Endothelial cell of umbilical vein (primary cell): ENCODE measurements around the gene ZMIZ1. TPM values are rescaled to one million over a fixed set of nuclear protein-coding genes. Genes with fewer than 3 reads are reported as not detected.

ENCODE experiments used
- BruUV-seq: library from RNA; stranded (reverse); fragments of 400-500 nt; replicated peaks from 2 replicates; lab custom pipeline; 2021; lab: Mats Ljungman, UMichigan
- CTCF ChIA-PET: fragments of 300-600, 350-600 bp; sonication (Branson Sonifier 250); formaldehyde crosslinking; loops from one replicate; lab custom pipeline; 2021; ENCODE audit warnings: antibody characterized with exemption, inconsistent platforms; lab: Charles Lee
- POLR2A ChIA-PET: fragments of 300-600, 350-600 bp; sonication (Branson Sonifier 250); formaldehyde crosslinking; loops from one replicate; lab custom pipeline; 2021; ENCODE audit warnings: antibody characterized with exemption, inconsistent platforms; lab: Charles Lee
- DNase-seq: peaks from one replicate; pipeline ENCODE4 v3.0.0-alpha.2; 2011; ENCODE audit warnings: low read depth, low spot score
- FAIRE-seq: peaks from 2 replicates; lab custom pipeline; 2011; peaks lifted over from hg19 to GRCh38; lab: Jason Lieb, UNC
- H2AFZ ChIP-seq: 2 replicates; pipeline ENCODE4 v1.6.0; 2012; ENCODE audit warnings: low read depth, low read length, control low read depth, inconsistent platforms
- H3K27ac ChIP-seq: 2 replicates; pipeline ENCODE4 v1.5.1; 2011; ENCODE audit warnings: low read depth, mild to moderate bottlenecking, control low read depth, low read length, moderate library complexity; ENCODE audit not compliant: insufficient read depth
- H3K27me3 ChIP-seq, 2 experiments: 2 replicates each; pipeline versions ENCODE4 v1.6.0 to v1.6.1; 2011; ENCODE audit warnings: low read length in 2 of 2, mixed read lengths in 1 of 2; ENCODE audit not compliant: control insufficient read depth in 2 of 2, insufficient read depth in 2 of 2
- H3K36me3 ChIP-seq, 2 experiments: 2 replicates in 1 of 2; 3 replicates in 1 of 2; pipeline ENCODE4 v1.5.1; 2011; ENCODE audit warnings: low read length in 2 of 2, mild to moderate bottlenecking in 1 of 2, moderate library complexity in 1 of 2; ENCODE audit not compliant: control insufficient read depth in 2 of 2, insufficient read depth in 2 of 2; ENCODE audit errors: extremely low read depth in 1 of 2
- H3K4me1 ChIP-seq: 3 replicates; pipeline ENCODE4 v1.5.1; 2011; ENCODE audit warnings: mild to moderate bottlenecking, low read length; ENCODE audit not compliant: control insufficient read depth, insufficient read depth; ENCODE audit errors: extremely low read depth
- H3K4me2 ChIP-seq: 2 replicates; pipeline ENCODE4 v1.6.1; 2011; ENCODE audit warnings: low read length, control low read depth, mixed read lengths; ENCODE audit not compliant: insufficient read depth
- H3K4me3 ChIP-seq, 3 experiments: fragments of 200-600 bp in 1 of 3; sonication (generic), shearing (Covaris generic) in 1 of 3; replicated peaks in 1 of 3; 2 replicates each; pipeline ENCODE4 v1.5.1; 2011 to 2016; ENCODE audit warnings: control low read depth in 3 of 3, low read length in 3 of 3, mild to moderate bottlenecking in 2 of 3, inconsistent platforms in 1 of 3, low read depth in 1 of 3, moderate library complexity in 1 of 3; ENCODE audit not compliant: insufficient read depth in 1 of 3
- H3K79me2 ChIP-seq: 2 replicates; pipeline ENCODE4 v1.6.0; 2012; ENCODE audit warnings: low read length, inconsistent platforms; ENCODE audit not compliant: control insufficient read depth, insufficient read depth
- H3K9ac ChIP-seq: replicated peaks from 2 replicates; pipeline ENCODE3; 2011; ENCODE audit warnings: low read length, control low read depth; ENCODE audit not compliant: insufficient read depth; ENCODE audit errors: extremely low read depth
- H3K9me1 ChIP-seq: replicated peaks from 3 replicates; pipeline ENCODE4 v1.6.0; 2011; ENCODE audit warnings: mild to moderate bottlenecking, low read length; ENCODE audit not compliant: control insufficient read depth, insufficient read depth; ENCODE audit errors: extremely low read depth
- H3K9me3 ChIP-seq: replicated peaks from 2 replicates; pipeline ENCODE4 v1.5.1; 2012; ENCODE audit warnings: low read length, inconsistent platforms; ENCODE audit not compliant: control insufficient read depth, insufficient read depth
- H4K20me1 ChIP-seq: replicated peaks from 2 replicates; pipeline ENCODE3; 2011; ENCODE audit warnings: mild to moderate bottlenecking, low read length; ENCODE audit not compliant: control insufficient read depth, insufficient read depth; ENCODE audit errors: extremely low read depth
- CTCF ChIP-seq, 2 donors: IDR thresholded peaks; 1 replicate in 1 of 2; 2 replicates in 1 of 2; pipeline ENCODE4 v1.5.1; 2011; ENCODE audit warnings: low read length in 2 of 2, mild to moderate bottlenecking in 2 of 2, moderate library complexity in 2 of 2, control low read depth in 1 of 2, inconsistent platforms in 1 of 2, low read depth in 1 of 2; ENCODE audit not compliant: insufficient read depth in 1 of 2; ENCODE audit errors: extremely low read depth in 1 of 2
- FOS ChIP-seq: IDR thresholded peaks from 2 replicates; pipeline ENCODE4 v1.6.1; 2011; ENCODE audit warnings: mild to moderate bottlenecking, low read length, moderate library complexity, borderline replicate concordance; ENCODE audit not compliant: insufficient read depth
- GATA2 ChIP-seq: IDR thresholded peaks from 2 replicates; pipeline ENCODE4 v1.7.0; 2011; ENCODE audit warnings: low read depth, mild to moderate bottlenecking, moderate library complexity, mixed read lengths, low read length; ENCODE audit not compliant: insufficient read length, insufficient read depth
- JUN ChIP-seq: IDR thresholded peaks from 2 replicates; pipeline ENCODE4 v1.6.1; 2011; ENCODE audit warnings: borderline replicate concordance, low read depth; ENCODE audit not compliant: insufficient read length, insufficient read depth
- POLR2A ChIP-seq: IDR thresholded peaks from 2 replicates; pipeline ENCODE4 v1.6.1; 2012; ENCODE audit warnings: low read depth, mild to moderate bottlenecking, control low read depth, low read length
- dilution Hi-C: fragments of 300-500 bp; cut with MboI; formaldehyde crosslinking; loops from one replicate; pipeline ENCODE4 v1.15.0; 2019; ENCODE audit warnings: low sequenced_read_pairs; ENCODE audit not compliant: extremely low pct_ligation_motif_present
- intact Hi-C: fragments of 100-400 bp; cut with micrococcal nuclease; formaldehyde crosslinking; loops from one replicate; pipeline ENCODE4 v1.10.0; 2022
- polyA plus RNA-seq, 4 experiments: library from polyadenylated mRNA; depleted of rRNA in 3 of 4; stranded (reverse) in 3 of 4; unstranded in 1 of 4; fragments of >200 nt; gene quantifications; 2 replicates each; pipeline versions ENCODE4 v1.2.1 to v1.2.3, GENCODE V29; 2011 to 2012; ENCODE audit warnings: missing spikeins in 1 of 4
- total RNA-seq: library from RNA; stranded (reverse); gene quantifications from 2 replicates; pipeline ENCODE4 v1.2.3, GENCODE V29; 2021
- TF ChIP-seq, protein P1 (sequence below): IDR thresholded peaks from 2 replicates; pipeline ENCODE4 v1.6.1; 2011; ENCODE audit not compliant: insufficient read depth, insufficient read length

ZMIZ1 gene
- total and polyA plus RNA-seq, 2 donors (not counting 3 experiments of a cell fraction or from before 2014, with no cell fraction given): 12.5 to 46.7 TPM

- dilution Hi-C loops: no loop called here
- H3K27me3 ChIP-seq: no peaks in the 10 kb centered on the region
- H2AFZ ChIP-seq: no peak overlapping the region
- DNase-seq: no peak
- H4K20me1 ChIP-seq: no peaks in the 10 kb centered on the region
- CTCF ChIA-PET: interaction anchor here (1.0 to 4.7 kb wide), 2 partner anchors 15 kb away, joined by 5 to 26 read pairs; no protein-coding TSS in a partner anchor
- no peak overlapping the region for H3K27ac ChIP-seq
- POLR2A ChIA-PET: no interaction called here
- no peak overlapping the region for H3K4me3 ChIP-seq
- FAIRE-seq: no peak
- no peaks in the 10 kb centered on the region for H3K36me3 ChIP-seq
- no TSS peak for BruUV-seq
- H3K4me1 ChIP-seq: peaks cover 70% of the 10 kb centered on the region
- intact Hi-C loops: no loop called here
- H3K9me3 ChIP-seq: no peaks in the 10 kb centered on the region
- H3K79me2 ChIP-seq: no peaks in the 10 kb centered on the region
- no peak overlapping the region for H3K4me2 ChIP-seq
- H3K9ac ChIP-seq: no peak overlapping the region
- TF ChIP-seq JUN (no peak), POLR2A (no peak), CTCF (IDR thresholded peaks at IDR 0.05; ENCODE audit: extremely low read depth in 1 of 2, insufficient read depth in 1 of 2, low read depth in 1 of 2, low read length in 2 of 2) (no peak), GATA2 (no peak), FOS (no peak)
- TF ChIP-seq, protein P1, sequence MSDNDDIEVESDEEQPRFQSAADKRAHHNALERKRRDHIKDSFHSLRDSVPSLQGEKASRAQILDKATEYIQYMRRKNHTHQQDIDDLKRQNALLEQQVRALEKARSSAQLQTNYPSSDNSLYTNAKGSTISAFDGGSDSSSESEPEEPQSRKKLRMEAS: no peak
- no peaks in the 10 kb centered on the region for H3K9me1 ChIP-seq
Measured at GRCh38 chr10:79180414-79181221, 111.9 kb downstream of the ZMIZ1 start.
